Lung microvascular endothelial cell (primary cell): ENCODE results near the gene SGK1. TPM values are rescaled to one million over a fixed set of nuclear protein-coding genes. Genes with fewer than 3 reads are reported as not detected.

Experiments
- DNase-seq, 2 donors: peaks; one replicate each; pipeline versions ENCODE4 v3.0.0 to v3.0.0-alpha.2; 2010; ENCODE audit warnings: low read depth in 2 of 2
- total RNA-seq: library from RNA; depleted of rRNA; stranded (reverse); fragments of >200 nt; gene quantifications from 2 replicates; pipeline ENCODE4 v1.2.1, GENCODE V29; 2014

The SGK1 gene
- total RNA-seq, 1 donor from 2014 or later = 272 TPM

GRCh38 chr6:134131530-134132139 lies 186.3 kb downstream of the SGK1 start:
- no peak for DNase-seq

- no peak for DNase-seq
These were observed 189.8 kb downstream of the SGK1 start for GRCh38 chr6:134128146-134128545.

- peak; percentile 68 to 80 for DNase-seq
These were observed 194.2 kb downstream of the SGK1 start for GRCh38 chr6:134123666-134124208.

- DNase-seq = no peak
These were observed 195.1 kb downstream of the SGK1 start for GRCh38 chr6:134122775-134123174.

- DNase-seq = no peak
These were observed 198.4 kb downstream of the SGK1 start for GRCh38 chr6:134119486-134119885.
